ENCODE data around the gene ADGRD2.

Gene ADGRD2

DNA sequence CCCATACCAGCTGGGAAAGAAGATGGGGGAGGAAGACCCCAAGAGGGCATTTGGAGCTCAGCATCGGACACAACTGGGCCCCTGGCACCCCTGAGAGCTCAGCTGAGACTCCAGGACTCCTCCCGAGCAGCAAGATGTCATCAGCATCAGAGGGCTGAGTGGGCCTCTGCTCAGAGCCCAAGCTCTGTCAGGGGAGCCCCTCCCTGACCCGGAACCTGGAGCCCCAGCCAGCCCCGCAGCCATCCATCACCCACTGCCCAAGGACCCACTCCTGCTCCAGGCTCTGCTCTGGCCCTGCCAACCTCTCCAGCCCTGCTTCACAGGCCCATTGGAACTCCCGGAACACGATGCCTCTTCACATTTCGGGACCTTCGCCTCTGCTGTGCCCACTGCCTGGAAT is 47.2 kb downstream of the ADGRD2 start:
- Histone ChIP-seq H3K4me3 (ENCODE audit: low read depth, low read length) (no peak overlapping the region), H3K36me3 (ENCODE audit: insufficient read depth, low read length) (no peaks in the 10 kb centered on the region), H2AFZ (ENCODE audit: low read length, unreplicated experiment) (no peak overlapping the region), H3K4me1 (ENCODE audit: control insufficient read depth, insufficient read depth, low read length, unreplicated experiment) (no peaks in the 10 kb centered on the region), H3K27ac (ENCODE audit: low read depth, low read length) (no peak overlapping the region), H3K79me2 (ENCODE audit: control insufficient read depth, insufficient read depth, low read length, unreplicated experiment) (no peaks in the 10 kb centered on the region), H3K27me3 (ENCODE audit: insufficient read depth, low read length) (peaks cover 34% of the 10 kb centered on the region)

DNA sequence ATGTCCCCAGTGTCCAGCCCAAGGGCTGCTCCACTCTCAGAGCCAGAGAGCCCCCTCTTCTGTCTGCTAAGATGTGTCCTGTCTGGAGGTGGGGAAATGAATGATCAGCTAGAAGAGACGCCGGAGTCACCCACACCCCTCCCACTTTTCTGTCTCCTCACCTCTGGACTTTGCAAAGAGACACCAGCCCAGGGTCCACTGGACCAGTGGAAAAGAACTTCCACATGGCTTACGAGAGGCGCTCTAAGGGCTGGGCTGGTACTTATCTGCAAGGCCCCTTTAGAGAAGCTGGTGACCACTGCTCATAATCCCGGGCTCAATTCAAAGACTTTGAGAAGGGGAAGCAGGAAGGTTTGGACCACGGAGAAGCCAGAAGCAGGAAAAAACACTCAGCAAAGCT is 47.8 kb downstream of the ADGRD2 start:
- peaks cover 40% of the 10 kb centered on the region for H3K27me3 ChIP-seq (ENCODE audit: insufficient read depth, low read length)
- H3K79me2 ChIP-seq (ENCODE audit: control insufficient read depth, insufficient read depth, low read length, unreplicated experiment): no peaks in the 10 kb centered on the region
- no peaks in the 10 kb centered on the region for H3K4me1 ChIP-seq (ENCODE audit: control insufficient read depth, insufficient read depth, low read length, unreplicated experiment)
- no peak overlapping the region for H3K27ac ChIP-seq (ENCODE audit: low read depth, low read length)
- H3K4me3 ChIP-seq (ENCODE audit: low read depth, low read length): no peak overlapping the region
- H2AFZ ChIP-seq (ENCODE audit: low read length, unreplicated experiment): no peak overlapping the region
- no peaks in the 10 kb centered on the region for H3K36me3 ChIP-seq (ENCODE audit: insufficient read depth, low read length)

DNA sequence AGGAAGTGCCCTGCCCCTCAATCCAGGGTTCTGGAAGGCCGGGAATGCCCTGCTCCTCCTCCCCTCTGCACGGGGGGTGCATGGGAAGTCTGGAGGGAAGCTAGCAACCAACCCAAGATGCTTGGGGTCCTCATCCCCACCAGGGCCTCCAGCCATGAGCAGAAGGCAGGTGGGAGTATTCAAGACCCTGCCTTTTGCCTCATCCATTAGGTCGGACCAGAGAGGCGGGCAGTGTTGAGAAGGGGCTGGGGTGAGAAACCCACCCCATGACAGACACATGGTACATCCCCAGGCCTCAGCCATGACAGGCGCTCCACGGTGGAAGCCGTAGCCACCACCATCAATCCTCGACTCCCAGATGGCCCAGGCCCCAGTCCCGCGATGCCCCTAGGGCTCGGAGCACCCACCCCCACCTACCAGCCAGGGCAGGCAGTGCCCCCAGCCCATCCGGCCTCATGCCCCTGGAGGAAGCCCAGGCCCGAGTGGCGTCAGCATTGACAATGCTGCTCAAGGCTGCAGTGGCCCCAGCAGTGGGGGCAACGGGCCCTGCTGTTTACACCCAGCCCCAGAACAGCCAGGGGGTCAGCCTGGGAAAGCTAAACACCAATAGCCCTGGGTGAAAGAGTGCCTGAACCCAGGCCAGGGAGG is 48.4 kb downstream of the ADGRD2 start:
- Histone ChIP-seq H3K27me3 (ENCODE audit: insufficient read depth, low read length) (peaks cover 46% of the 10 kb centered on the region), H3K36me3 (ENCODE audit: insufficient read depth, low read length) (no peaks in the 10 kb centered on the region)

DNA sequence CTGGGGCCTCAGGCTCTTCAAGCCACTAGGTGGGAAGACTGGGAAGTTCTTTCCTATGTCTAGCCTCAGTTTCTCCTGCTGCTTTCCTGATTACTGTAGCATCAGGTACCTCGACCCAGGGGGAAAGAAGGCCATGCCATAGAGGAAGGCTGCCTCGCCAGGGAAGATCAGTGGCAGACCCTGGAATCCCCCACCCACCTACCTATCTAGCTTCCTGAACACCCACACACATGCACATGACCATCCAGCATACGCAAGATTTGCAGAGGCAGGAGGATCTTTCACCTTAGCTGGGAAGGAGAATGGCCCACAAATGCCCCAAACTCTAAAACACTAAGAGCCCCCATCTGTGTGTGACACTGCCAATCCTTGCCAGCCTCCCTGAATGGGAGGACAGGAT is 49.0 kb downstream of the ADGRD2 start:
- H3K4me1 ChIP-seq (ENCODE audit: control insufficient read depth, insufficient read depth, low read length, unreplicated experiment): no peaks in the 10 kb centered on the region
- H2AFZ ChIP-seq (ENCODE audit: low read length, unreplicated experiment): no peak overlapping the region
- H3K36me3 ChIP-seq (ENCODE audit: insufficient read depth, low read length): no peaks in the 10 kb centered on the region
- H3K4me3 ChIP-seq (ENCODE audit: low read depth, low read length): no peak overlapping the region
- peaks cover 52% of the 10 kb centered on the region for H3K27me3 ChIP-seq (ENCODE audit: insufficient read depth, low read length)
- no peaks in the 10 kb centered on the region for H3K79me2 ChIP-seq (ENCODE audit: control insufficient read depth, insufficient read depth, low read length, unreplicated experiment)
- H3K27ac ChIP-seq (ENCODE audit: low read depth, low read length): no peak overlapping the region

More for the DNA sequence above, 48.4 kb downstream of the ADGRD2 start:
- no peak overlapping the region for H2AFZ ChIP-seq (ENCODE audit: low read length, unreplicated experiment)
- no peak overlapping the region for H3K4me3 ChIP-seq (ENCODE audit: low read depth, low read length)
- no peaks in the 10 kb centered on the region for H3K4me1 ChIP-seq (ENCODE audit: control insufficient read depth, insufficient read depth, low read length, unreplicated experiment)
- no peak overlapping the region for H3K27ac ChIP-seq (ENCODE audit: low read depth, low read length)
- H3K79me2 ChIP-seq (ENCODE audit: control insufficient read depth, insufficient read depth, low read length, unreplicated experiment): no peaks in the 10 kb centered on the region

DNA sequence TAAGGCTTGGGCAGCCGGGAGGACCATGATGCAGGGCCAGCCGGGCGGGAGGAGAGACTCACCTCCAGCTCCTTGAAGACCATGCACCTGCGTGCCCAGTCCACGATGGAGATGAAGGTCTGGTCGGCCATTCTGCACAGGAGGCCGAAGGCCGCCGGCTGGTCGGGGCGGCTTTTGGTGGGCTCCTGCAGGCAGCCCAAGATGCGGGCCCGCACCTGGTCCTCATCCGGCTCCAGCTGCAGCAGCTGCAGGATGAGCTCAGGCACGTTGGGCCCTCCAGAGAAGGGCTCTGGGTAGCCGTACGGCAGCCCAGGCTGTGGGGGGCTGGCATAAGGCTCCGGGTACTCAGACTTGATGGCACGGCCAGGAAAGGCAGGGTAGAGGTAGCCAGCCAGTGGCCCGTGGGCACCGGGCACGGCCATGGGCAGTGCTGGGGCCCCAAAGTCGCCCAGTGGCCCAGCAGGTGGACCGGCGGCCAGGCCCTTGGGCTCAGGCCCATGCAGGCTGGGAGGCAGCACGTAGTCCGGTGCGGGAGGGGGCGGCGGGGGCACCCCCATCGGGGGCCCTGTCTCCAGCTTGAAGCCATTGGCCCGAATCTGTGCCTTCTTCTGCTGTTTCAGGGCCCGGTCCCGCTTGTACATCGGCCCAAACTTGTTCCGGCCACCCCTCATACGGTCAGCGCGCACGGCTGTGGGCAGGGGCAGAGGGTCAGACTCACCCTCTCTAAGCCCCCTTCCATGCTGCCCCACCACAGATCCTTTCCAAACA is 50.0 kb downstream of the ADGRD2 start:
- Histone ChIP-seq H3K36me3 (ENCODE audit: insufficient read depth, low read length) (no peaks in the 10 kb centered on the region), H3K27me3 (ENCODE audit: insufficient read depth, low read length) (peaks cover 59% of the 10 kb centered on the region), H3K4me1 (ENCODE audit: control insufficient read depth, insufficient read depth, low read length, unreplicated experiment) (no peaks in the 10 kb centered on the region), H3K27ac (ENCODE audit: low read depth, low read length) (no peak overlapping the region), H3K4me3 (ENCODE audit: low read depth, low read length) (no peak overlapping the region), H3K79me2 (ENCODE audit: control insufficient read depth, insufficient read depth, low read length, unreplicated experiment) (no peaks in the 10 kb centered on the region), H2AFZ (ENCODE audit: low read length, unreplicated experiment) (no peak overlapping the region)

DNA sequence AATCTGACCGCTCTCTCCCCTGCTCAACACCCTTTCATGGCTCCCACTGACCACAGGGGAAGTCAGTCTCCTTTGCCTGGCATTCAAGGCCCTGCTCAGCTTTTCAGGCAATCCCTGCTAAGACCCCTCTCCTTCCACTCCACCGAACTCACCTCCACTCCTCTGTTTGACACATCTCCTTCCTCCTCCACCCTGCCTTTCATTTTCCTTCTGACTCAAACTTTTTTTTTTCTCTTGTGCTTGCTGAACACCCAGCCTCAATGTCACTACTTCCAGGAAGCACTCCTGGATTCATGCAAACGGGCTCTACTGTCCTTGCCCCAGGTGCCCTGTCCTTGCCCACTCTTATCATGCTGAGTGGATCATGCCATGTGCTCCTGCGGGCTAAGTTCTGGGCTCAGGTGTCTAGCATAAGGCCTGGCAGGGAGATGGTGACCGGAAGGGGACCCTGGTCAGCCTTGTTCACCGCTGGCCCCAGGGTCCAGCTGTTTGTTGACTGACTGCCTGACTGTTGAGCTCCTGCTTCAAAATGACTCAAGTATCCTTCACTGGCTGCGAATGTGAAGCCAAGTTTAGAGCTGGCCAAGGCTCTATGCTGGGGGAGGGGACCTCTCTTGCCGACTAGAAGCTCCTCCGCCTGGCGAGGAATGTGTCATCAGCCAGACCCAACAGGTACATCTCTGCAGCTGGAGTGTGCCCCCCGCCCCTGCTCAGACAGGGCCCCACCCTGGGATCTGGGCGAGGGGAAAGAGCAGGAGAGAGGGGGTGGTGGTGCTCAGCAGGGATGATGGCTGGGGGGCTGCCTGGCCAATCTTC is 50.8 kb downstream of the ADGRD2 start:
- Histone ChIP-seq H3K79me2 (ENCODE audit: control insufficient read depth, insufficient read depth, low read length, unreplicated experiment) (no peaks in the 10 kb centered on the region), H2AFZ (ENCODE audit: low read length, unreplicated experiment) (no peak overlapping the region), H3K27me3 (ENCODE audit: insufficient read depth, low read length) (peaks cover 66% of the 10 kb centered on the region), H3K27ac (ENCODE audit: low read depth, low read length) (no peak overlapping the region), H3K4me3 (ENCODE audit: low read depth, low read length) (no peak overlapping the region), H3K36me3 (ENCODE audit: insufficient read depth, low read length) (no peaks in the 10 kb centered on the region), H3K4me1 (ENCODE audit: control insufficient read depth, insufficient read depth, low read length, unreplicated experiment) (no peaks in the 10 kb centered on the region)

DNA sequence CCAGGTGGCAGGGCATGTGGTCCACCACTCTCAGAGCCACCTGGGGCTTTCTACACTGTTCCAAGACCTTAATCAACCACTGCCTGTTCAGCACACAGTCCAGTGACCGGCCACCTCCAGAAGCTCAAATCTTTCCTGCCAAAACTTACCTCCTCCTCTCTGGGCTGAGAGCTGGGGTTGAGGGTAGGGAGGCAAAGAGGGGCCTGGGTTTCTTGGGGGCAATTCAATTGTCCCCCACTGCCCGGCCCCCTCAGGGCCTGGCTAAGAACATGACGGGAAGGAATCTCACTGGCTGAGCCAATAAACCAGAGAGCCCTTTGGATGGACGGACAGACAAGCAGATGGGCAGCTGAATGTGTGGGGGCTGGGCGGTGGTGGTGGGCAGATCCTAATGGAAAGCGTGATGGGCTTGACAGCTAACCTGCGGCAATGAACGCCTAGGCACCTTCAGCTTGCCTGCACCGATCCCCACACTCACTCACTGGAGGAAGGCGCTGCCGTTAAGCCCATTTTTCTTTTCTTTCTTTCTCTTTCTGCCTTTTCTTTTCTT is 51.6 kb downstream of the ADGRD2 start:
- Histone ChIP-seq H3K27ac (ENCODE audit: low read depth, low read length) (no peak overlapping the region), H3K4me1 (ENCODE audit: control insufficient read depth, insufficient read depth, low read length, unreplicated experiment) (no peaks in the 10 kb centered on the region), H3K36me3 (ENCODE audit: insufficient read depth, low read length) (no peaks in the 10 kb centered on the region), H3K79me2 (ENCODE audit: control insufficient read depth, insufficient read depth, low read length, unreplicated experiment) (no peaks in the 10 kb centered on the region), H3K27me3 (ENCODE audit: insufficient read depth, low read length) (peaks cover 70% of the 10 kb centered on the region), H2AFZ (ENCODE audit: low read length, unreplicated experiment) (no peak overlapping the region), H3K4me3 (ENCODE audit: low read depth, low read length) (no peak overlapping the region)

DNA sequence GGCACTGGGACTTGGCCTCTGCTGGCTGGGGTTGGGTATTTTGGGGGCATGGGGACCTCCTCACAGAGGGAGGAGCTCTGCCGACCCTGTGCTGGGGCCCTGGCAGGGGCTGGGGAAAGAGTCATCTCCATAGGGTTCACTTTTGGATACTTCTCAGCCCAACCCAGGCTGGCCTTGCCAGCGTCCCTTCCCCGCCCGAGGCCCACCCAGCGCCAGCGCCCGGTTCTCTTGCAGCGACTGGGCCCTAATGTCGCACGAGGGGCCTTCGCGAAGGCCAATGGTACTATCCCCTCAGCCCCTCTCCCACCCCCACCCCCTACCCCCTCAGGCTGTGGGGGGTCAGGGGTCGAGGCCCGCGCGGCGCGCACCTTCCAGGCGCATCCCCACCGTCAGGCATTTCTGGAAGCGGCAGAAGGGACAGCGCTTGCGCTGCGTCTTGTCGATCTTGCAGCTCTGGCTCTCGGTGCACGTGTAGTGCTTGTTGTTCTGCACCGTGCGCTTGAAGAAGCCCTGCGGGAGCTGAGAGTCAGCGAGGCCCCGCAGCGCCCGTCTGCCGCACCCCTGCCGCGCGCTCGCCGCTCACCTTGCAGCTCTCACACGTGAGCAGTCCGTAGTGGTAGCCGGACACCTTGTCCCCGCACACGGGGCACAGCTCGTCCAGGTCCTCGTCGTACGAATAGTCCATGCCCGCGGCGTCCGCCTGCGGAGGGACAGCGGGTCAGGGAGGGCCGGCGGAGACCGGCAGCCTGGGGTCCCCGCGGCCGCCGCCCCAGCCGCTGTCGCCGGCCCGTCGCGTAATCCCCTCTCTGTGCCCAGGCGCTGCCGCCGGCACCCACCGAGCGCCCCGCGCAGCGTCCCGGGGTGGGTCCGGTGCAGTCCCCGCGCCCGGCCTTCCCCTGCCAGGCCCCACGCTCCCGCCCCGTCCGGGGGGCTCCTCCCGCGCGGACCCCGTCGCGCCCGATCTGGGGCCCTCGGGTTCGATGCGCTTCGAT is 52.8 kb downstream of the ADGRD2 start:
- no peaks in the 10 kb centered on the region for H3K4me1 ChIP-seq (ENCODE audit: control insufficient read depth, insufficient read depth, low read length, unreplicated experiment)
- H3K36me3 ChIP-seq (ENCODE audit: insufficient read depth, low read length): no peaks in the 10 kb centered on the region
- no peak overlapping the region for H3K4me3 ChIP-seq (ENCODE audit: low read depth, low read length)
- H2AFZ ChIP-seq (ENCODE audit: low read length, unreplicated experiment): peak overlapping the region; percentile 4
- H3K27me3 ChIP-seq (ENCODE audit: insufficient read depth, low read length): peaks cover 67% of the 10 kb centered on the region
- H3K79me2 ChIP-seq (ENCODE audit: control insufficient read depth, insufficient read depth, low read length, unreplicated experiment): no peaks in the 10 kb centered on the region
- no peak overlapping the region for H3K27ac ChIP-seq (ENCODE audit: low read depth, low read length)

DNA sequence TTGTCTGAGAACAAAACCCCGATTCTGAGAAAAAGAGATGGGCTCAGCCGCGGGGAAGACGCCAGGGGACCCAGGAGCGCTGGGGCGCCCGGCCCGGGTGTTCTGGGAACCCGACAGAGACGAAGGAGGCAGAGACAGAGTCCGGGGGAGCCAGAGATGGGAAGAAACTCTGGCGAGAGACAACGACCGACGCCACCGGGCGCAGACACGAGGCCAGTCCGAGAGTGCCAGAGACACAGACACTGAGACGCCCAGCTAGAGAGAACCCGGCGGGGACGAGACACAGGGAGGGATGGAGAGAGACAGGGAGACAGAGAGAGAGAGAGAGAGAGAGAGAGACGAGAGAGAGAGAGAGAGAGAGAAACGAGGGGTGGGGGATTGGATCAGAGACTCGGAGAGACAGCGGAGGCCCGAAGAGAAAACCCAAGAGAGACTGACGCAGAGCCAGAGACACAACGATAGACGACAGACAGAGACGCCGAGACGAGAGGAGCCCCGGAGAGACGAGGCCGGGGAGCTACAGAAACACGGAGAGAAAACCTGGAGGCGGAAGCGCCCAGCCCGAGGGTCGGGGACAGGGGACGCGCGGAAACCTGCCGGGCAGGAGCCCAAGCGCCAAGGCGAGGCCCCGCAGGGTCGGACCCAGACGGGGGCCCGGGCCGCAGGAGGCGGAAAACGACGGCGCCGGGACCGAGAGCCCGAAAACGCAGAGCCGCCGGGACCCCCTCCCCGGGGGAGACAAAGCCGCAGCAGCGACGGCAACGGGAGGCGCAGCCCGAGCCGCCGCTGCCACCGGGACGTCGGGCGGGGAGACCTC is 53.7 kb downstream of the ADGRD2 start:
- Histone ChIP-seq H3K4me3 (ENCODE audit: low read depth, low read length) (no peak overlapping the region), H3K27ac (ENCODE audit: low read depth, low read length) (no peak overlapping the region), H3K79me2 (ENCODE audit: control insufficient read depth, insufficient read depth, low read length, unreplicated experiment) (no peaks in the 10 kb centered on the region), H3K4me1 (ENCODE audit: control insufficient read depth, insufficient read depth, low read length, unreplicated experiment) (no peaks in the 10 kb centered on the region), H3K27me3 (ENCODE audit: insufficient read depth, low read length) (peaks cover 62% of the 10 kb centered on the region), H3K36me3 (ENCODE audit: insufficient read depth, low read length) (no peaks in the 10 kb centered on the region), H2AFZ (ENCODE audit: low read length, unreplicated experiment) (peak overlapping the region; percentile 4)

Data from ACC112 (cell line).